ENCODE results near the gene RRP1B. TPM values are rescaled to one million over a fixed set of nuclear protein-coding genes. Genes with fewer than 3 reads are reported as not detected.
A peak's percentile ranks its signal among the peaks of the same experiment; 100 is the strongest.
"Not testable (repeated sequence)": the region's sequence is repeated elsewhere in the genome, so short reads cannot be mapped to it uniquely, and the experiment has no call there.

The RRP1B gene
- total RNA-seq, 2 donors from 2014 or later: 15.8 to 19.1 TPM

GRCh38 chr21:43614839-43615238, 44.5 kb upstream of the RRP1B start:
- intact Hi-C loops (cut with DNase I): no loop called here
- Histone ChIP-seq H3K36me3 (replicated peaks in 1 of 2; ENCODE audit: insufficient read depth in 1 of 2, low read depth in 2 of 2) (no peaks in the 10 kb centered on the region), H3K4me1 (peaks cover 5% of the 10 kb centered on the region), H3K4me3 (no peak overlapping the region), H3K27ac (no peak overlapping the region), H3K9me3 (no peaks in the 10 kb centered on the region), H3K27me3 (no peaks in the 10 kb centered on the region)
- no peak for DNase-seq
- ATAC-seq: no peak
- 82 to 87% methylated on average over 5 of the region's 5 CpGs for WGBS, 2 donors
- TF ChIP-seq POLR2A (IDR thresholded peaks at IDR 0.05) (no peak), CTCF (IDR thresholded peaks at IDR 0.05) (no peak)

DNA sequence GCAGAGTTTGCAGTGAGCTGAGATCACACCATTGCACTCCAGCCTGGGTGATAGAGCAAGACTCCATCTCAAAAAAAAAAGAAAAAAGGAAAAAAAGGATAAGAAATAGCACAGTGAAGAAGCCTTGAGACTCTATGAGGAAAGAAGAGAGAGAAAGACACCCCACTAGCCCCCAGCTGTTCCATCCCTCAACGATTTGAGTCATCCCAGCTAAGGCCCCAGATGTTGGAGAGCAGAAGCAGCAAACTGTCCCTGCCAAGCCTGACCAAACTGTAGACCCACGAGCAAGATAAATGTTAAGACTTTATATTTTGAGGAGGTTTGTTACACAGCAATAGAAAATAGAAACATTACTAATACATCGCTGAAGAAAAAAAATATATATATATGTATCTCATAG, 42.5 kb upstream of the RRP1B start:
- not testable (repeated sequence) for H3K9me3 ChIP-seq
- WGBS, 2 donors: 66 to 71% methylated on average over 3 of the region's 3 CpGs

DNA sequence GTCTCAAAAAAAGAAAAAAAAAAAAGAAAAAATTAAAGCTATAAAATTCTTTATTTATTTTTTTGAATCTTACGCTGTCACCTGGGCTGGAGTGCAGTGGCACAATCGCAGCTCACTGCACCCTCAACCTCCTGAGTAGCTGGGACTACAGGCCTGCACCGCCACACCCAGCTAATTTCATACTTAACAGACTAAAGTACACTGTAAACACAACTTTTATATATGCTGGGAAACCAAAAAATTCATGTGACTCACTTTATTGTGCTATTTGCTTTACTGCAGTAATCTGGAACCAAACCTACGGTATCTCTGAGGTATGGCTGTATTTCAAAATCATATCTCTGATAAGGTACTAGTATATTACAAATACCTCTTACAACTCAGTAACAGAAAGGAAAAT, 40.4 kb upstream of the RRP1B start:
- no peaks in the 10 kb centered on the region for H3K27me3 ChIP-seq
- TF ChIP-seq POLR2A (IDR thresholded peaks at IDR 0.05): no peak
- no peak for TF ChIP-seq CTCF (IDR thresholded peaks at IDR 0.05)
- intact Hi-C loops (cut with DNase I): no loop called here
- ATAC-seq (no peak), DNase-seq (no peak)
- no peak overlapping the region for H3K27ac ChIP-seq
- 90 to 98% methylated on average over 4 of the region's 4 CpGs for WGBS, 2 donors
- H3K4me3 ChIP-seq: no peak overlapping the region
- H3K9me3 ChIP-seq: no peaks in the 10 kb centered on the region
- H3K4me1 ChIP-seq: no peaks in the 10 kb centered on the region
- H3K36me3 ChIP-seq (replicated peaks in 1 of 2; ENCODE audit: insufficient read depth in 1 of 2, low read depth in 2 of 2): no peaks in the 10 kb centered on the region

More for the DNA sequence above, 42.5 kb upstream of the RRP1B start:
- intact Hi-C loops (cut with DNase I); H3K36me3 ChIP-seq (replicated peaks in 1 of 2; ENCODE audit: insufficient read depth in 1 of 2, low read depth in 2 of 2); H3K27me3 ChIP-seq; DNase-seq; H3K4me1 ChIP-seq; ATAC-seq; H3K4me3 ChIP-seq; H3K27ac ChIP-seq: not testable (repeated sequence)

DNA sequence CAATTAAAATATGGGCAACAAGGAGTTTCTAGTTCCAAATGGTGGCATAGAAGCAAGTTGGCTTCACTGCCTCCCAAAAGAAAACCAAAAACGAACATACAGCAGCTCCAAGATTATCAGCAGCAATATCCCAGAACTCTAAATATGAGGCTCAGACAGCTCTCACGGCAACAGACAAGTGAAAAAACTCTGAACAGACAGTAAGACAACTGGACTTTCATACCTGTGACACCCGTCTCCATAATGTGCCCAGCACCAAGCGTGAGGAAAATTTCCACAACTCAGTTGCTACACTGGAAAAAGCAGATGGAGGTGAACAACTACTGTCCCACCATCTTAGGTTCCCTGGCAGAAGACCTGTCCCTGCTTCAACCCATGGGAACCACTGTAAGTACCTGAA, 40.0 kb upstream of the RRP1B start:
- Histone ChIP-seq H3K27me3 (no peaks in the 10 kb centered on the region), H3K9me3 (no peaks in the 10 kb centered on the region), H3K27ac (no peak overlapping the region), H3K4me1 (no peaks in the 10 kb centered on the region), H3K36me3 (replicated peaks in 1 of 2; ENCODE audit: insufficient read depth in 1 of 2, low read depth in 2 of 2) (no peaks in the 10 kb centered on the region), H3K4me3 (no peak overlapping the region)
- DNase-seq (no peak), ATAC-seq (no peak)
- WGBS, 2 donors: 92 to 94% methylated on average over 4 of the region's 4 CpGs
- TF ChIP-seq POLR2A (IDR thresholded peaks at IDR 0.05) (no peak), CTCF (IDR thresholded peaks at IDR 0.05) (no peak)
- intact Hi-C loops (cut with DNase I): no loop called here

GRCh38 chr21:43619856-43620255, 39.5 kb upstream of the RRP1B start:
- no peak for DNase-seq
- TF ChIP-seq POLR2A (IDR thresholded peaks at IDR 0.05) (no peak), CTCF (IDR thresholded peaks at IDR 0.05) (peak in 1 of 7 experiments; percentile 31)
- intact Hi-C loops (cut with DNase I): no loop called here
- Histone ChIP-seq H3K27me3 (no peaks in the 10 kb centered on the region), H3K27ac (no peak overlapping the region), H3K4me1 (no peaks in the 10 kb centered on the region), H3K9me3 (no peaks in the 10 kb centered on the region), H3K4me3 (no peak overlapping the region), H3K36me3 (replicated peaks in 1 of 2; ENCODE audit: insufficient read depth in 1 of 2, low read depth in 2 of 2) (no peaks in the 10 kb centered on the region)
- no peak for ATAC-seq
- WGBS, 2 donors: 89% methylated on average over 4 of the region's 4 CpGs
